RWPE1 (cell line): ENCODE measurements around the gene LSM4.

Experiments
- CTCF ChIA-PET: fragments of 350-600 bp; sonication (Branson Sonifier 250); formaldehyde crosslinking; extraction: SDS; loops from one replicate; lab custom pipeline; 2021; lab: Yijun Ruan, JAX
- POLR2A ChIA-PET: fragments of 400-600 bp; formaldehyde crosslinking; extraction: SDS; loops from one replicate; lab custom pipeline; 2020; ENCODE audit warnings: antibody characterized with exemption; ENCODE audit not compliant: low non-redundant PET; lab: Yijun Ruan, JAX
- DNase-seq: peaks from one replicate; pipeline ENCODE4 v3.0.0; 2012; ENCODE audit warnings: low spot score
- H3K27ac ChIP-seq: fragments of 450-650 bp; 2 replicates; pipeline ENCODE4 v1.5.1; 2017
- CTCF ChIP-seq: fragments of 450-650 bp; conservative IDR thresholded peaks from 2 replicates; pipeline ENCODE4 v1.5.1; 2017; ENCODE audit warnings: low read depth, mild to moderate bottlenecking

Gene LSM4

GRCh38 chr19:18336121-18336520, 13.2 kb upstream of the LSM4 start:
- no peak for TF ChIP-seq CTCF
- CTCF ChIA-PET: interaction anchor here (0.6 to 0.7 kb wide), 2 partner anchors 15 to 57 kb away, joined by 3 to 5 read pairs; no protein-coding TSS in a partner anchor
- POLR2A ChIA-PET: no interaction called here
- H3K27ac ChIP-seq: no peak overlapping the region
- no peak for DNase-seq

DNA sequence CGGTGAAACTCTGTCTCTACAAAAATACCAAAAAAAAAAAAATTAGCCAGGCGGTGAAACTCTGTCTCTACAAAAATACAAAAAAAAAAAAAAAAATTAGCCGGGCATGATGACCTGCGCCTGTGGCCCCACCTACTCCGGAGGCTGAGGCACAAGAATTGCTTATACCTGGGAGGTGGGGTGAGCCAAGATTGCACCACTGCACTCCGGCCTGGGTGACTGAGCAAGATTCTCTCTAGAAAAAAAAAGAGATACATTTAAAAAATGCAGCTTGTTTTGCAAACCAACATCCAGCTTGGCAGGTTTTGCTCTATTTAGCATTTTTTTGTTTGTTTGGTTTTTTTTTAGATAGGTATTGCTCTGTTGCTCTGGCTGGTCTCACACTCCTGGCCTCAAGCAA, 10.8 kb upstream of the LSM4 start:
- POLR2A ChIA-PET: interaction anchor here (0.7 kb wide), 2 partner anchors 53 to 59 kb away, joined by 4 to 8 read pairs; no protein-coding TSS in a partner anchor
- CTCF ChIA-PET: interaction anchor here (0.6 to 1.0 kb wide), 2 partner anchors 37 to 50 kb away, joined by 3 read pairs; no protein-coding TSS in a partner anchor
- TF ChIP-seq CTCF: no peak

GRCh38 chr19:18332917-18333530, 10.1 kb upstream of the LSM4 start:
- no peak for DNase-seq
- H3K27ac ChIP-seq: peak overlapping the region; percentile 6; the same call in 1 of the 2 replicates
- POLR2A ChIA-PET: no interaction called here

More for the DNA sequence above, 10.8 kb upstream of the LSM4 start:
- H3K27ac ChIP-seq: no peak overlapping the region
- no peak for DNase-seq

DNA sequence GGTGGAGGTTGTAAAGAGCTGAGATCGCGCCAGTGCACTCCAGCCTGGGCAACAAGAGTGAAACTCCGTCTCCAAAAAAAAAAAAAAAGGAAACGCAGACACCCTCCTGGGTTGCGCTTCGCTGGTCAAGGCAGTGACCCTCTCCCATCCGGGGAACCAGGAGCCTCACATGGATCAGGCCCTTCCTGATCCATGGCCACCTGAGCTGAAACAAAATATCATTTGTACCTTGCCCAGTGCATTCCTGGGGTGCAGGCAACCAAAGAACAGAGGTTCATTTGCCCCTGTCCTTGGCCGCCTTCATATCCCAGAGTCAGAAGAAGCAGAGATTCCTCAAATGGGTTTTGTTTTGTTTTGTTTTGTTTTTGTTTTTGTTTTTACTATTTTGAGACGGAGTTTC, 8.0 kb upstream of the LSM4 start:
- ChIA-PET CTCF (interaction anchor here (0.6 to 1.7 kb wide), 3 partner anchors 9 to 123 kb away, joined by 3 to 6 read pairs (median 4); no protein-coding TSS in a partner anchor), POLR2A (interaction anchor here (0.6 kb wide), 1 partner anchor 50 kb away, joined by 9 read pairs; no protein-coding TSS in a partner anchor)
- TF ChIP-seq CTCF: no peak
- H3K27ac ChIP-seq: no peak overlapping the region
- DNase-seq: no peak

More at GRCh38 chr19:18332917-18333530, 10.1 kb upstream of the LSM4 start:
- CTCF ChIA-PET: interaction anchor here (0.6 to 1.0 kb wide), 3 partner anchors 36 to 194 kb away, joined by 3 to 4 read pairs (median 3); no protein-coding TSS in a partner anchor
- TF ChIP-seq CTCF: no peak

DNA sequence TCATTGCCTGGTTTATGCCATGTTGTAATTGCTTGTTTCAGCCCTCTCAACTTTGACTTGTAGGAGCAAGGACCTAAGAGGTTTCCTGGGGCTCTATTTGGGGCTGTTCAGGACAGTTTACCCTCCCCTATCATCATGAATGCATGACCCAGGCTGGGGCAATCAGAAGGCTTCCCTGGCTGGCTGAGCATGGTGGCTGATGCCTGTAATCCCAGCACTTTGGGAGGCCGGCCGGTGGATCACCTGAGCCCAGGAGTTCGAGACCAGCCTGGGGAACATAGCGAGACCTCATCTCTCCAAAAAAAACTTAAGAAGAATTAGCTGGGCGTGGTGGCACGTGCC, 6.1 kb upstream of the LSM4 start:
- ChIA-PET CTCF (interaction anchor here (0.6 to 1.8 kb wide), 7 partner anchors 8 to 121 kb away, joined by 3 to 7 read pairs (median 4); no protein-coding TSS in a partner anchor), POLR2A (interaction anchor here (0.8 to 1.5 kb wide), 2 partner anchors 49 to 138 kb away, joined by 3 to 6 read pairs; no protein-coding TSS in a partner anchor)
- TF ChIP-seq CTCF: no peak
- no peak for DNase-seq
- H3K27ac ChIP-seq: peak overlapping the region; percentile 82

- CTCF ChIA-PET: interaction anchor here (0.6 to 1.8 kb wide), 8 partner anchors 9 to 500 kb away, joined by 3 to 7 read pairs (median 4); no protein-coding TSS in a partner anchor
- DNase-seq: peak; percentile 99
- H3K27ac ChIP-seq: peak overlapping the region; percentile 82
- TF ChIP-seq CTCF: peak; percentile 95
- POLR2A ChIA-PET: interaction anchor here (0.8 to 1.5 kb wide), 2 partner anchors 48 to 137 kb away, joined by 3 to 6 read pairs; no protein-coding TSS in a partner anchor
These were observed 5.6 kb upstream of the LSM4 start for GRCh38 chr19:18328340-18329034.
